Measurements from ENCODE around the gene SEC62. TPM values are rescaled to one million over a fixed set of nuclear protein-coding genes. Genes with fewer than 3 reads are reported as not detected.

The SEC62 gene
- total and polyA plus RNA-seq, 2 experiments from 2014 or later = 45.4 to 138 TPM

- no peaks in the 10 kb centered on the region for H3K9me3 ChIP-seq (ENCODE audit: low read depth)
Observed at GRCh38 chr3:169964176-169964575, 2.4 kb upstream of the SEC62 start.

GRCh38 chr3:169965562-169966427, 812 bp upstream of the SEC62 start:
- Histone ChIP-seq H4K20me1 (ENCODE audit: insufficient read depth, poor library complexity, severe bottlenecking) (peaks cover 33% of the 10 kb centered on the region), H3K79me2 (peaks cover 39% of the 10 kb centered on the region), H3K4me1 (ENCODE audit: insufficient read depth) (peaks cover 17% of the 10 kb centered on the region), H3K9me2 (replicated peaks; ENCODE audit: insufficient read depth) (no peaks in the 10 kb centered on the region), H3K4me3 (peak overlapping the region; percentile 31), H3K27ac (peak overlapping the region; percentile 96), H3K4me2 (peak overlapping the region; percentile 85), H3K36me3 (replicated peaks; ENCODE audit: insufficient read depth, low read depth) (no peaks in the 10 kb centered on the region), H3K9me3 (ENCODE audit: low read depth) (no peaks in the 10 kb centered on the region), H3K27me3 (peaks cover 3% of the 10 kb centered on the region), H2AFZ (peak overlapping the region; percentile 92)
- WGBS (ENCODE audit: low lambda C conversion rate, missing lambda C conversion rate) = 57% methylated on average over 21 of the region's 21 CpGs
- DNase-seq (ENCODE audit: low spot score) = peak; percentile 13
- TF ChIP-seq CTCF (IDR thresholded peaks at IDR 0.05; ENCODE audit: poor library complexity) (no peak), EZH2phosphoT487 (IDR thresholded peaks at IDR 0.05; ENCODE audit: low read depth, severe bottlenecking, unreplicated experiment) (no peak)

More at GRCh38 chr3:169964176-169964575, 2.4 kb upstream of the SEC62 start:
- no peak overlapping the region for H3K4me3 ChIP-seq
- 43% methylated on average over 2 of the region's 2 CpGs for whole genome bisulfite sequencing (ENCODE audit: low lambda C conversion rate, missing lambda C conversion rate)
- H2AFZ ChIP-seq = no peak overlapping the region
- peaks cover 16% of the 10 kb centered on the region for H3K4me1 ChIP-seq (ENCODE audit: insufficient read depth)
- H3K79me2 ChIP-seq = peaks cover 22% of the 10 kb centered on the region
- peaks cover 4% of the 10 kb centered on the region for H3K27me3 ChIP-seq
- no peak overlapping the region for H3K4me2 ChIP-seq
- H3K27ac ChIP-seq = no peak overlapping the region
- H3K9me2 ChIP-seq (replicated peaks; ENCODE audit: insufficient read depth) = no peaks in the 10 kb centered on the region
- H3K36me3 ChIP-seq (replicated peaks; ENCODE audit: insufficient read depth, low read depth) = no peaks in the 10 kb centered on the region
- TF ChIP-seq EZH2phosphoT487 (IDR thresholded peaks at IDR 0.05; ENCODE audit: low read depth, severe bottlenecking, unreplicated experiment) (no peak), CTCF (IDR thresholded peaks at IDR 0.05; ENCODE audit: poor library complexity) (no peak), EZH2 (IDR thresholded peaks at IDR 0.05; ENCODE audit: borderline replicate concordance) (no peak)
- DNase-seq (ENCODE audit: low spot score) = no peak
- peaks cover 18% of the 10 kb centered on the region for H4K20me1 ChIP-seq (ENCODE audit: insufficient read depth, poor library complexity, severe bottlenecking)

GRCh38 chr3:169966951-169967915, 626 bp downstream of the SEC62 start:
- H3K36me3 ChIP-seq (replicated peaks; ENCODE audit: insufficient read depth, low read depth) = no peaks in the 10 kb centered on the region
- peak overlapping the region; percentile 96 for H3K27ac ChIP-seq
- peaks cover 53% of the 10 kb centered on the region for H3K79me2 ChIP-seq
- TF ChIP-seq CTCF (IDR thresholded peaks at IDR 0.05; ENCODE audit: poor library complexity) = no peak
- TF ChIP-seq EZH2phosphoT487 (IDR thresholded peaks at IDR 0.05; ENCODE audit: low read depth, severe bottlenecking, unreplicated experiment) = no peak
- TF ChIP-seq EZH2 (IDR thresholded peaks at IDR 0.05; ENCODE audit: borderline replicate concordance) = no peak
- peaks cover 47% of the 10 kb centered on the region for H4K20me1 ChIP-seq (ENCODE audit: insufficient read depth, poor library complexity, severe bottlenecking)
- 8% methylated on average over 21 of the region's 44 CpGs for WGBS (ENCODE audit: low lambda C conversion rate, missing lambda C conversion rate)
- peak overlapping the region; percentile 79 for H3K4me2 ChIP-seq
- peaks cover 17% of the 10 kb centered on the region for H3K4me1 ChIP-seq (ENCODE audit: insufficient read depth)
- DNase-seq (ENCODE audit: low spot score) = peak; percentile 65
- no peaks in the 10 kb centered on the region for H3K9me2 ChIP-seq (replicated peaks; ENCODE audit: insufficient read depth)
- no peaks in the 10 kb centered on the region for H3K9me3 ChIP-seq (ENCODE audit: low read depth)
- H2AFZ ChIP-seq = peak overlapping the region; percentile 34
- peak overlapping the region; percentile 56 for H3K4me3 ChIP-seq
- H3K27me3 ChIP-seq = no peaks in the 10 kb centered on the region
